SK-N-SH (cell line): ENCODE measurements around the gene RAB8B. TPM values are rescaled to one million over a fixed set of nuclear protein-coding genes. Genes with fewer than 3 reads are reported as not detected.

Experiments
- CTCF ChIA-PET: fragments of 300-600, 350-600 bp; formaldehyde crosslinking; extraction: SDS; loops from one replicate; lab custom pipeline; 2021; lab: Yijun Ruan, JAX
- POLR2A ChIA-PET: fragments of 350-600 bp; sonication (Branson Sonifier 250); formaldehyde crosslinking; extraction: SDS; loops from one replicate; lab custom pipeline; 2020; ENCODE audit warnings: antibody characterized with exemption, inconsistent platforms; lab: Yijun Ruan, JAX
- DNase-seq: peaks from one replicate; pipeline ENCODE4 v3.0.0; 2012
- H2AFZ ChIP-seq: fragments of 200-600 bp; sonication (generic); 2 replicates; pipeline ENCODE4 v1.8.1; 2016; ENCODE audit warnings: antibody characterized with exemption, mild to moderate bottlenecking, low read depth
- H3F3A ChIP-seq: fragments of 200-600 bp; sonication (generic); replicated peaks from 2 replicates; pipeline ENCODE3; 2016; ENCODE audit warnings: antibody characterized with exemption, mild to moderate bottlenecking; ENCODE audit not compliant: insufficient read depth
- H3K27ac ChIP-seq, 2 experiments: fragments of 200-500 bp in 1 of 2; fragments of 200-600 bp in 1 of 2; sonication (Bioruptor generic) in 1 of 2; sonication (generic), shearing (Covaris generic) in 1 of 2; 2 replicates each; pipeline versions ENCODE4 v1.5.1 to v1.6.1; 2014 to 2016; ENCODE audit warnings: low read depth in 2 of 2, inconsistent platforms in 1 of 2, low read length in 1 of 2, mild to moderate bottlenecking in 1 of 2, mixed read lengths in 1 of 2
- H3K27me3 ChIP-seq: fragments of 200-600 bp; sonication (generic), shearing (Covaris generic); 2 replicates; pipeline ENCODE4 v1.6.1; 2016; ENCODE audit warnings: mixed run types; ENCODE audit not compliant: insufficient read depth
- H3K36me3 ChIP-seq, 2 experiments: fragments of 200-500 bp in 1 of 2; fragments of 200-600 bp in 1 of 2; sonication (Bioruptor generic) in 1 of 2; sonication (generic) in 1 of 2; replicated peaks in 1 of 2; 2 replicates each; pipeline versions ENCODE3 to v1.5.1; 2014 to 2016; ENCODE audit warnings: low read length in 1 of 2, mild to moderate bottlenecking in 1 of 2; ENCODE audit not compliant: insufficient read depth in 2 of 2, control insufficient read depth in 1 of 2
- H3K4me1 ChIP-seq, 2 experiments: fragments of 200-500 bp in 1 of 2; fragments of 200-600 bp in 1 of 2; sonication (Bioruptor generic) in 1 of 2; sonication (generic), shearing (Covaris generic) in 1 of 2; 2 replicates each; pipeline versions ENCODE4 v1.5.1 to v1.6.1; 2014 to 2016; ENCODE audit warnings: low read depth in 1 of 2, low read length in 1 of 2, mixed run types in 1 of 2; ENCODE audit not compliant: insufficient read depth in 2 of 2, control insufficient read depth in 1 of 2
- H3K4me2 ChIP-seq: fragments of 200-600 bp; sonication (generic), shearing (Covaris generic); 2 replicates; pipeline ENCODE4 v1.6.1; 2017; ENCODE audit warnings: mixed run types
- H3K4me3 ChIP-seq, 2 experiments: fragments of 200-500 bp in 1 of 2; fragments of 200-600 bp in 1 of 2; sonication (Bioruptor generic) in 1 of 2; sonication (generic), shearing (Covaris generic) in 1 of 2; 2 replicates each; pipeline versions ENCODE4 v1.5.1 to v1.8.1; 2014 to 2016; ENCODE audit warnings: low read depth in 2 of 2, inconsistent platforms in 1 of 2, low read length in 1 of 2, mild to moderate bottlenecking in 1 of 2, mixed read lengths in 1 of 2, moderate library complexity in 1 of 2
- H3K79me2 ChIP-seq: fragments of 200-600 bp; sonication (generic); 2 replicates; pipeline ENCODE4 v1.8.1; 2017; ENCODE audit warnings: mild to moderate bottlenecking; ENCODE audit not compliant: insufficient read depth
- H3K9ac ChIP-seq: fragments of 200-600 bp; sonication (generic); 2 replicates; pipeline ENCODE4 v1.6.1; 2017; ENCODE audit warnings: mixed run types
- H3K9me2 ChIP-seq: fragments of 200-600 bp; sonication (generic); 2 replicates; pipeline ENCODE4 v1.6.1; 2017; ENCODE audit warnings: mixed run types
- H3K9me3 ChIP-seq: fragments of 200-600 bp; sonication (generic); 2 replicates; pipeline ENCODE4 v1.6.1; 2017; ENCODE audit warnings: mixed run types, mild to moderate bottlenecking, moderate library complexity
- H4K20me1 ChIP-seq: fragments of 200-600 bp; sonication (generic); 2 replicates; pipeline ENCODE4 v1.6.1; 2017; ENCODE audit warnings: mild to moderate bottlenecking, mixed run types; ENCODE audit not compliant: insufficient read depth
- CHD2 ChIP-seq: fragments of 150-350 bp; IDR thresholded peaks from 2 replicates; pipeline ENCODE4 v1.6.1; 2018; ENCODE audit warnings: low read length; ENCODE audit not compliant: partially characterized antibody
- ELF1 ChIP-seq: IDR thresholded peaks from 2 replicates; pipeline ENCODE4 v1.4.0; 2012
- GABPA ChIP-seq: IDR thresholded peaks from 2 replicates; pipeline ENCODE4 v1.4.0; 2012; ENCODE audit warnings: low read depth, mild to moderate bottlenecking
- IRF3 ChIP-seq: fragments of 150-350 bp; IDR thresholded peaks from 2 replicates; pipeline ENCODE4 v1.6.1; 2016; ENCODE audit warnings: mild to moderate bottlenecking, low read depth, low read length
- MAX ChIP-seq: IDR thresholded peaks from 2 replicates; pipeline ENCODE4 v1.4.0; 2012; ENCODE audit warnings: low read depth
- NRF1 ChIP-seq: IDR thresholded peaks from 2 replicates; pipeline ENCODE4 v1.6.1; 2012; ENCODE audit warnings: low read depth, mild to moderate bottlenecking, low read length
- POLR2AphosphoS5 ChIP-seq: IDR thresholded peaks from 2 replicates; pipeline ENCODE4 v1.6.1; 2012; ENCODE audit warnings: low read depth, low read length
- RAD21 ChIP-seq: IDR thresholded peaks from 2 replicates; pipeline ENCODE4 v1.6.1; 2012; ENCODE audit warnings: mild to moderate bottlenecking, low read length
- REST ChIP-seq: IDR thresholded peaks from 2 replicates; pipeline ENCODE4 v1.6.1; 2012; ENCODE audit warnings: mild to moderate bottlenecking, low read depth, low read length, moderate library complexity
- SMC3 ChIP-seq: IDR thresholded peaks from 2 replicates; pipeline ENCODE4 v1.6.1; 2012; ENCODE audit warnings: low read depth, low read length, improper control_type of control experiment
- TAF1 ChIP-seq: IDR thresholded peaks from 2 replicates; pipeline ENCODE4 v1.6.1; 2012; ENCODE audit warnings: low read depth, mild to moderate bottlenecking, low read length, moderate library complexity, borderline replicate concordance
- TCF12 ChIP-seq: IDR thresholded peaks from 2 replicates; pipeline ENCODE4 v1.4.0; 2012
- YY1 ChIP-seq: IDR thresholded peaks from 2 replicates; pipeline ENCODE4 v1.4.0; 2012; ENCODE audit warnings: low read depth, mild to moderate bottlenecking
- ZBTB33 ChIP-seq: IDR thresholded peaks from 2 replicates; pipeline ENCODE4 v1.4.0; 2012; ENCODE audit warnings: low read depth, borderline replicate concordance
- WGBS: methylation state at CpG from one replicate; pipeline ENCODE4 v1.1.6; 2017; ENCODE audit warnings: low lambda C conversion rate; 5-methylcytosine and 5-hydroxymethylcytosine counted together
- polyA plus RNA-seq, 3 experiments: library from polyadenylated mRNA; depleted of rRNA; stranded (reverse); fragments of >200 nt; gene quantifications; 2 replicates each; pipeline ENCODE4 v1.2.3, GENCODE V29; 2012

Gene RAB8B
- polyA plus RNA-seq (2012; rRNA removed), result 4.7 and 5.4 TPM in 2 replicates
- 8.9 and 12.6 TPM in 2 replicates for polyA plus RNA-seq (2012; cell fraction: cytosol; rRNA removed)
- 1.9 and 6.2 TPM in 2 replicates for polyA plus RNA-seq (2012; cell fraction: nucleus; rRNA removed)

GRCh38 chr15:63188926-63189871 is at the start of gene RAB8B:
TSS of gene RAB8B (plus strand) at chr15:63189606. CDS start at chr15:63189625, 19 bp downstream.
- Histone ChIP-seq H3K27me3 (no peaks in the 10 kb centered on the region), H3K27ac (peak within 1 kb of the TSS; percentile 61 to 75), H3F3A (peaks cover 8% of the 10 kb centered on the region), H3K4me3 (peak within 1 kb of the TSS; percentile 52 to 84), H3K4me2 (peak within 1 kb of the TSS; percentile 93), H2AFZ (peak within 1 kb of the TSS; percentile 96), H3K36me3 (no peaks in the 10 kb centered on the region), H4K20me1 (no peaks in the 10 kb centered on the region), H3K79me2 (peaks cover 43% of the 10 kb centered on the region), H3K9ac (peak within 1 kb of the TSS; percentile 91), H3K9me2 (no peaks in the 10 kb centered on the region), H3K4me1 (peaks cover 5 to 17% of the 10 kb centered on the region in 2 experiments; a peak in 3 of 4 replicates), H3K9me3 (no peaks in the 10 kb centered on the region)
- TF ChIP-seq ZBTB33 (peak; percentile 3; the same call in 1 of the 2 replicates), YY1 (0 out of 2 replicates have a peak, but pooled peaks have one; percentile 14), ELF1 (peak; percentile 22; the same call in 1 of the 2 replicates), SMC3 (0 out of 2 replicates have a peak, but pooled peaks have one; percentile 7), NRF1 (peak; percentile 46), GABPA (peak; percentile 32; the same call in 1 of the 2 replicates), POLR2AphosphoS5 (peak; percentile 74), TAF1 (no peak; the same call in 1 of the 2 replicates), IRF3 (peak; percentile 20; the same call in 1 of the 2 replicates), REST (no peak), MAX (peak; percentile 66), RAD21 (peak; percentile 17; the same call in 1 of the 2 replicates), TCF12 (no peak), CHD2 (peak; percentile 71)
- ChIA-PET CTCF (interaction anchor here (0.6 to 0.7 kb wide), 2 partner anchors 105 to 199 kb away, joined by 3 read pairs; no protein-coding TSS in a partner anchor), POLR2A (interaction anchor here (1.0 to 1.6 kb wide), 3 partner anchors 9 to 87 kb away, joined by 3 to 7 read pairs (median 5); partner anchors contain the start of gene RPS27L)
- 2% methylated on average over 44 of the region's 77 CpGs for WGBS
- peak; percentile 98 for DNase-seq
